Neural progenitor cell (in vitro differentiated cells): ENCODE measurements around the gene CD276.

Experiments used
- EZH2 ChIP-seq: fragments of 200-600 bp; sonication (generic); IDR thresholded peaks from 2 replicates; pipeline ENCODE4 v1.6.1; 2017; ENCODE audit warnings: antibody characterized with exemption, mild to moderate bottlenecking, moderate library complexity
- TF ChIP-seq, protein P1 (sequence below): fragments of 200-600 bp; sonication (generic); IDR thresholded peaks from 2 replicates; pipeline ENCODE4 v1.5.1; 2017; ENCODE audit warnings: antibody characterized with exemption, mild to moderate bottlenecking

DNA sequence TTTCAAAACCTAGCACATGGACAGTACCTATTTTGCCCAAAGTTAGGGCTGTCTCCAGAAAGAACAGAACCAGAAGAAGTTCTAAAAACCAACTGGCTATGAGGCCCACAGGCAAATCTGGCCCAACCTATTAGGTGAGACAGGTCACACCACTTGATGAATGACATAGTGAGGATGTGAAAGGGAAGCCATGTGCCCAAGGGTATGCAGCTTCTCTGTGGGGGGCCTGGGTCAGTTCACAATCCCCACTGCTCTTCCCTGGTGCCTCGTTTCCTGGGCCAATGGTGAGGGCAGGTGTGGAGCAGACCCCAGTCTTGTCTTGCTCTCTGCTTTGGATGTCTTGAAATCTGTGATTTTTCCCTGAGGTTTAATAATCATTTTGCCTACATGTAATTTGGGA lies 60.1 kb downstream of the CD276 start:
- TF ChIP-seq, protein P1, sequence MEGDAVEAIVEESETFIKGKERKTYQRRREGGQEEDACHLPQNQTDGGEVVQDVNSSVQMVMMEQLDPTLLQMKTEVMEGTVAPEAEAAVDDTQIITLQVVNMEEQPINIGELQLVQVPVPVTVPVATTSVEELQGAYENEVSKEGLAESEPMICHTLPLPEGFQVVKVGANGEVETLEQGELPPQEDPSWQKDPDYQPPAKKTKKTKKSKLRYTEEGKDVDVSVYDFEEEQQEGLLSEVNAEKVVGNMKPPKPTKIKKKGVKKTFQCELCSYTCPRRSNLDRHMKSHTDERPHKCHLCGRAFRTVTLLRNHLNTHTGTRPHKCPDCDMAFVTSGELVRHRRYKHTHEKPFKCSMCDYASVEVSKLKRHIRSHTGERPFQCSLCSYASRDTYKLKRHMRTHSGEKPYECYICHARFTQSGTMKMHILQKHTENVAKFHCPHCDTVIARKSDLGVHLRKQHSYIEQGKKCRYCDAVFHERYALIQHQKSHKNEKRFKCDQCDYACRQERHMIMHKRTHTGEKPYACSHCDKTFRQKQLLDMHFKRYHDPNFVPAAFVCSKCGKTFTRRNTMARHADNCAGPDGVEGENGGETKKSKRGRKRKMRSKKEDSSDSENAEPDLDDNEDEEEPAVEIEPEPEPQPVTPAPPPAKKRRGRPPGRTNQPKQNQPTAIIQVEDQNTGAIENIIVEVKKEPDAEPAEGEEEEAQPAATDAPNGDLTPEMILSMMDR: no peak
- TF ChIP-seq EZH2: no peak
